ENCODE data around the gene PTBP3.

Gene PTBP3

GRCh38 chr9:112170235-112170634 is 163.2 kb downstream of the PTBP3 start:
- FAIRE-seq (no peak), DNase-seq (ENCODE audit: insufficient read length, low spot score) (no peak)
- TF ChIP-seq CTCF (IDR thresholded peaks at IDR 0.05; ENCODE audit: insufficient read depth, missing control alignments) = no peak

GRCh38 chr9:112169368-112169767 is 164.1 kb downstream of the PTBP3 start:
- DNase-seq (ENCODE audit: insufficient read length, low spot score) (no peak), FAIRE-seq (no peak)
- no peak for TF ChIP-seq CTCF (IDR thresholded peaks at IDR 0.05; ENCODE audit: insufficient read depth, missing control alignments)

- FAIRE-seq (no peak), DNase-seq (ENCODE audit: insufficient read length, low spot score) (no peak)
- no peak for TF ChIP-seq CTCF (IDR thresholded peaks at IDR 0.05; ENCODE audit: insufficient read depth, missing control alignments)
These were observed 165.2 kb downstream of the PTBP3 start for GRCh38 chr9:112168197-112168596.

All from D721Med (cell line).